SU-DHL-6 (cell line): Measurements from ENCODE around the gene TTN.

Experiments
- H2AFZ ChIP-seq: fragments of 200-600 bp; sonication (generic); 2 replicates; pipeline ENCODE4 v1.6.1; 2014; ENCODE audit warnings: low read depth, mild to moderate bottlenecking, moderate library complexity, mixed read lengths, antibody characterized with exemption, low read length; ENCODE audit not compliant: severe bottlenecking
- H3F3A ChIP-seq: fragments of 200-600 bp; shearing (Covaris generic); 2 replicates; pipeline ENCODE4 v1.6.0; 2016; ENCODE audit warnings: antibody characterized with exemption, mild to moderate bottlenecking; ENCODE audit not compliant: insufficient read depth
- H3K27ac ChIP-seq: fragments of 200-600 bp; sonication (generic); 2 replicates; pipeline ENCODE4 v1.5.1; 2016; ENCODE audit warnings: low read depth, mild to moderate bottlenecking, low read length, moderate library complexity, mixed read lengths
- H3K27me3 ChIP-seq: fragments of 200-600 bp; sonication (generic), shearing (Covaris generic); 2 replicates; pipeline ENCODE4 v1.6.0; 2014; ENCODE audit warnings: mild to moderate bottlenecking, low read length
- H3K36me3 ChIP-seq: fragments of 200-600 bp; sonication (generic); 2 replicates; pipeline ENCODE4 v1.6.1; 2014; ENCODE audit warnings: mild to moderate bottlenecking, low read length, mixed read lengths
- H3K4me2 ChIP-seq: fragments of 300-600, 200-600 bp; shearing (Covaris generic), sonication (generic); 2 replicates; pipeline ENCODE4 v1.6.0; 2014; ENCODE audit warnings: low read length, low read depth, mild to moderate bottlenecking; ENCODE audit not compliant: poor library complexity, severe bottlenecking
- H3K4me3 ChIP-seq: fragments of 200-600 bp; sonication (generic); 2 replicates; pipeline ENCODE4 v1.5.1; 2014; ENCODE audit warnings: antibody characterized with exemption, low read length, mild to moderate bottlenecking, mixed read lengths; ENCODE audit not compliant: insufficient read depth, poor library complexity, severe bottlenecking
- H3K79me2 ChIP-seq: fragments of 200-600 bp; sonication (generic); 2 replicates; pipeline ENCODE4 v1.6.1; 2014; ENCODE audit warnings: mild to moderate bottlenecking, low read length, moderate library complexity; ENCODE audit not compliant: insufficient read depth
- H3K9ac ChIP-seq: fragments of 200-600 bp; sonication (generic); 2 replicates; pipeline ENCODE4 v1.7.0; 2014; ENCODE audit warnings: mild to moderate bottlenecking, low read length
- H3K9me2 ChIP-seq: fragments of 200-600 bp; sonication (generic); replicated peaks from 2 replicates; pipeline ENCODE4 v1.6.1; 2014; ENCODE audit warnings: low read length; ENCODE audit not compliant: insufficient read depth
- H3K9me3 ChIP-seq: fragments of 200-600 bp; sonication (generic); 2 replicates; pipeline ENCODE4 v1.6.1; 2014; ENCODE audit warnings: low read length, mixed read lengths; ENCODE audit not compliant: insufficient read depth
- H4K20me1 ChIP-seq: fragments of 200-600 bp; sonication (generic); 2 replicates; pipeline ENCODE4 v1.6.1; 2014; ENCODE audit warnings: low read depth, mild to moderate bottlenecking, antibody characterized with exemption, low read length, moderate library complexity, mixed read lengths
- EZH2phosphoT487 ChIP-seq: fragments of 200-600 bp; sonication (generic), shearing (Covaris generic); conservative IDR thresholded peaks from 2 replicates; pipeline ENCODE4 v1.6.1; 2018; ENCODE audit warnings: mild to moderate bottlenecking, antibody characterized with exemption, low read length, moderate library complexity, mixed read lengths
- TF ChIP-seq, protein P1 (sequence below): fragments of 200-600 bp; sonication (generic); IDR thresholded peaks from one replicate; pipeline ENCODE4 v1.5.1; 2017; ENCODE audit warnings: antibody characterized with exemption, mild to moderate bottlenecking, low read length, moderate library complexity; ENCODE audit not compliant: insufficient read depth, poor library complexity, severe bottlenecking

TTN gene

DNA sequence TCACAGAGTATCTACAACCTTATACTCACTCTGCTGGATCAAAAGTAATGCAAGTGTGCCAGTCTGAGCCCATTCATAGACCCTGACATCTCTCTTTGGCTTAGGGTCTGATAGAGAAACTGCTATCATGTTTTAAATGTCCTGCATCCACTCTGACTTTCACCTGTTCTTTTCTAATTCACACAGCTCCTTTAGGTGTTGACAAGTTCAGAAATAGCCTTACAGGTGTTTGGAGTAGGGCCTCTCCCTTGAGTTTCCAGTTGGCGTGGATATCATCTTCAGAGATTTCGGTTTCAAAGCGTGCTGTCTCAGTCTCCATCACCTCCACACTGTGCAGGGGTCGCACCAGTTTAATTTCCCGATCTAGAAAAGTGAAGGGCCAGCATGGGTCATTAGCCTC is 176.6 kb downstream of the TTN start:
- Histone ChIP-seq H4K20me1 (peaks cover 3% of the 10 kb centered on the region; the same call in 1 of the 2 replicates), H3F3A (no peaks in the 10 kb centered on the region), H3K9me2 (no peaks in the 10 kb centered on the region), H3K79me2 (no peaks in the 10 kb centered on the region), H2AFZ (no peak overlapping the region), H3K4me2 (no peak overlapping the region), H3K9ac (no peak overlapping the region), H3K9me3 (no peaks in the 10 kb centered on the region), H3K36me3 (no peaks in the 10 kb centered on the region), H3K27ac (no peak overlapping the region), H3K27me3 (no peaks in the 10 kb centered on the region), H3K4me3 (no peak overlapping the region)
- no peak for TF ChIP-seq EZH2phosphoT487
- TF ChIP-seq, protein P1, sequence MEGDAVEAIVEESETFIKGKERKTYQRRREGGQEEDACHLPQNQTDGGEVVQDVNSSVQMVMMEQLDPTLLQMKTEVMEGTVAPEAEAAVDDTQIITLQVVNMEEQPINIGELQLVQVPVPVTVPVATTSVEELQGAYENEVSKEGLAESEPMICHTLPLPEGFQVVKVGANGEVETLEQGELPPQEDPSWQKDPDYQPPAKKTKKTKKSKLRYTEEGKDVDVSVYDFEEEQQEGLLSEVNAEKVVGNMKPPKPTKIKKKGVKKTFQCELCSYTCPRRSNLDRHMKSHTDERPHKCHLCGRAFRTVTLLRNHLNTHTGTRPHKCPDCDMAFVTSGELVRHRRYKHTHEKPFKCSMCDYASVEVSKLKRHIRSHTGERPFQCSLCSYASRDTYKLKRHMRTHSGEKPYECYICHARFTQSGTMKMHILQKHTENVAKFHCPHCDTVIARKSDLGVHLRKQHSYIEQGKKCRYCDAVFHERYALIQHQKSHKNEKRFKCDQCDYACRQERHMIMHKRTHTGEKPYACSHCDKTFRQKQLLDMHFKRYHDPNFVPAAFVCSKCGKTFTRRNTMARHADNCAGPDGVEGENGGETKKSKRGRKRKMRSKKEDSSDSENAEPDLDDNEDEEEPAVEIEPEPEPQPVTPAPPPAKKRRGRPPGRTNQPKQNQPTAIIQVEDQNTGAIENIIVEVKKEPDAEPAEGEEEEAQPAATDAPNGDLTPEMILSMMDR = no peak

DNA sequence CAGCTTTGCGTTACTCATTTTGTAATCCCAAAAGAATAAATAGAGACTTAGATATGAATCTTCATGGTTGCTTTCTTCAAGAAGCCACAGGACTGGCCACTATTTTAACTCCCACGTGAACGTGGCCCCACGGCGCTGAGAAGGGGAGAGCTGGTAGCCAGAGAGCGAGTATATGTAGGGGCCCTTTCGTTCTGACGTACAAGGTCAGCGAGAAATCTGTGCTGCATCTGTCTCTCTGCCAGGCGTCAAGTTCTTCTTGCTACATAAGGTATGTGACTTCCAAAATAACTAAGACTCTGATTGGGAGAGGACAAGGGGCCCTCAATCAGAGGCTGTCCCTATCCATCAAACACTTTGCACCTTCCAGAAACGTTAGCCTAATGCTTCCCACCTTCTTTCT is 177.8 kb downstream of the TTN start:
- Histone ChIP-seq H3K9ac (no peak overlapping the region), H3F3A (no peaks in the 10 kb centered on the region), H3K79me2 (no peaks in the 10 kb centered on the region), H3K4me3 (no peak overlapping the region), H3K9me2 (no peaks in the 10 kb centered on the region), H3K36me3 (no peaks in the 10 kb centered on the region), H3K27me3 (no peaks in the 10 kb centered on the region), H2AFZ (no peak overlapping the region), H3K4me2 (no peak overlapping the region), H4K20me1 (peaks cover 3% of the 10 kb centered on the region; the same call in 1 of the 2 replicates), H3K27ac (no peak overlapping the region), H3K9me3 (no peaks in the 10 kb centered on the region)
- TF ChIP-seq EZH2phosphoT487 = no peak
- TF ChIP-seq, protein P1 = no peak

DNA sequence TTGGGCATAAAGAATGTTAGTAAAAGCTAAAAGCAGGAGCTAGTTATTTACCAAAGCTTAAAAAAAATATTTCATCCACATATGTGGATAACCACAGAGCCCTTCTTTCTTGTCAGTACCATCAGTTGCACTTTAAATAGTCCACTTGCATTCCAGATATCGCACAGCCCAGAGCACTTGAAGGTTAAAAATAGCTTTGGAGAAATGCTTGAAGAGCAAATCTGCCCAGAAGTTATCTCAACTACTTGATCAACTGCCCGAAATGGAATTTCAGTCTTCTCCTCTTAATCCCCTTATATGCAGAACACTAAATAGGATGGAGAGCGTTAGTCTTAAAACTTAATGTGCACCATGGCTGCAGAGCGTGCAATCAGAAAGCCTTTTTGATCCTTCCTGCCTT is 178.6 kb downstream of the TTN start:
- Histone ChIP-seq H3K27ac (no peak overlapping the region), H3K36me3 (no peaks in the 10 kb centered on the region), H3K9ac (no peak overlapping the region), H3K9me2 (no peaks in the 10 kb centered on the region), H3K9me3 (no peaks in the 10 kb centered on the region), H3K27me3 (no peaks in the 10 kb centered on the region), H3K79me2 (no peaks in the 10 kb centered on the region), H3F3A (no peaks in the 10 kb centered on the region), H2AFZ (no peak overlapping the region), H4K20me1 (peaks cover 3% of the 10 kb centered on the region; the same call in 1 of the 2 replicates), H3K4me3 (no peak overlapping the region), H3K4me2 (no peak overlapping the region)
- TF ChIP-seq, protein P1 = no peak
- no peak for TF ChIP-seq EZH2phosphoT487

DNA sequence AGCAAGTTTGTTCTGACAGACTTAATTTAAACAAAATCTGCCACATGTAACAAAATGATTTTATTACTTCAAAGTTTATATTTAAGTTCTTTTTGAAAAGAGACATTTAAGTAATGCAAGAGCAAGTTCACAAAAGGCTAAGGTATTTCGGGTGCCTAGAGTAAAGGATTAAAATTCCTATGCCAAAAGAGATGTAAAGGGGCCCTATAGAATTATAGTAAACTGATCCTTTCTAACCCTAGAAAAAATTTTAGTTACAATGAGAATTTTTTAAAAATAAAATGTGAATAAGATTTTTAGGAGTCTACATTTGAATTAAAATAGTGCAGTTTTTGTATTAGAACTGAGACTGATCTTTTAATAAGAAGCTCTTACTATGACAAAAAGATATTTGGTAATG is 179.8 kb downstream of the TTN start:
- Histone ChIP-seq H2AFZ (no peak overlapping the region), H3K9ac (no peak overlapping the region), H4K20me1 (peaks cover 3% of the 10 kb centered on the region; the same call in 1 of the 2 replicates), H3F3A (no peaks in the 10 kb centered on the region), H3K4me3 (no peak overlapping the region), H3K79me2 (no peaks in the 10 kb centered on the region), H3K36me3 (no peaks in the 10 kb centered on the region), H3K9me3 (no peaks in the 10 kb centered on the region), H3K4me2 (no peak overlapping the region), H3K27ac (no peak overlapping the region), H3K9me2 (no peaks in the 10 kb centered on the region), H3K27me3 (no peaks in the 10 kb centered on the region)
- TF ChIP-seq EZH2phosphoT487 = no peak
- TF ChIP-seq, protein P1 = no peak
